Left ventricle myocardium inferior (tissue), 1 donor: Measurements from ENCODE around the gene EOGT. TPM values are rescaled to one million over a fixed set of nuclear protein-coding genes. Genes with fewer than 3 reads are reported as not detected.
A peak's percentile ranks its signal among the peaks of the same experiment; 100 is the strongest.

Experiments used
- DNase-seq: peaks from one replicate; pipeline ENCODE4 v3.0.0-alpha.2; 2020
- H3K27ac ChIP-seq: fragments of 200-600 bp; replicated peaks from 2 replicates; pipeline ENCODE4 v1.8.0; 2021
- H3K27me3 ChIP-seq: fragments of 200-600 bp; 2 replicates; pipeline ENCODE4 v1.8.0; 2021; ENCODE audit warnings: low read depth
- H3K36me3 ChIP-seq: fragments of 200-600 bp; 2 replicates; pipeline ENCODE4 v1.8.0; 2021
- H3K4me1 ChIP-seq: fragments of 200-600 bp; 2 replicates; pipeline ENCODE4 v1.8.0; 2021
- H3K4me3 ChIP-seq: fragments of 200-600 bp; 2 replicates; pipeline ENCODE4 v1.8.0; 2021; ENCODE audit warnings: mild to moderate bottlenecking, moderate library complexity
- H3K9me3 ChIP-seq: fragments of 200-600 bp; replicated peaks from 2 replicates; pipeline ENCODE4 v1.8.0; 2021
- intact Hi-C: fragments of 100-400 bp; cut with micrococcal nuclease; formaldehyde crosslinking; loops from one replicate; pipeline ENCODE4 v1.11.0; 2022
- total RNA-seq: library from RNA; stranded (reverse); fragmentation: NEBNext Ultra II Directional; extraction: Animal tissue kit (Norgen Biotek cat#: 25700); gene quantifications from one replicate; pipeline ENCODE4 v1.2.1, GENCODE V29; 2021
- TF ChIP-seq, protein P1 (sequence below): fragments of 200-600 bp; IDR thresholded peaks from 2 replicates; pipeline ENCODE4 v1.8.0; 2021; ENCODE audit warnings: antibody characterized with exemption, mild to moderate bottlenecking, borderline replicate concordance
- donor health status: DM: no; HTN: yes; CAD: no; lungs with severe emphysema.

EOGT gene
- total RNA-seq, 1 donor from 2014 or later: 28.2 TPM

DNA sequence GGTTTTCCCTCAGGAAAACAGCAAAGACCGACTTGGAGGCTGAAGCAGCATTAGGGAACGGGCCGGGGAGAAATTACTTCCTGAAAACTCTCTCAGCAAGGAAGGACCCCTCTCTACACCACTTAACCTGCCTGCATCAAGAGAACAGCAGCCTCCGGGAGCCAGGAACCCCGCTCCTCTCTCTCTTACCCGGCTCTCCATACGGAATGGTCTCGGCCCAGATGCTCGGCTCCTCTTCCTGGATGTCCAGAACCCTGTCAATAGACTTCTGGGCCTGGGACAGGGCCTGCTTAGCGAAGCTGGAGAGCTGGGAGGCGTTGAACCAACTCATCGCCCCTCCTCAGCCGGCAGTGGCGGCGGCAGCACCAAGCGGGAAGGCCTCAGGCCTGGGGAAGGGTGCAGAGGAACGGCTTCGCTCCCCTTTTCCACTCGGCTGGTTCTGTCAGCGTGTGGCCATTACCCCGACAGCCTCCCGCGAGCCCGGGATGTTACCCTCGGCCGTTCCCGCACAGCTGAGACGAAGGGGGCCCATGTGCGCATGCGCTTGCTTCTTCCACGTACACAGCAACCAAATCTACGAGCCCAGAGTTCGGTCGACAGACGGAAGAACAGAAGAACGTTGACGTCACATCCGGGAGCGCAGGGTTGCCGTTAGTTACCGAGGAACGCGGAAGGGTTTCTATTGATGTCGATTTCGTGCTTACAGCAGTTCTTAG lies 38.4 kb upstream of the EOGT start, which contains the start of gene TMF1:
Gene TMF1, minus strand, starts transcription at position 578 of the 716 bp plus-strand sequence. Its CDS starts 247 bp downstream, at position 331.
- peak within 1 kb of the TSS; percentile 89 for H3K27ac ChIP-seq
- H3K36me3 ChIP-seq: peaks cover 50% of the 10 kb centered on the region
- peak; percentile 98 for DNase-seq
- intact Hi-C loops: no loop called here
- no peaks in the 10 kb centered on the region for H3K9me3 ChIP-seq
- H3K27me3 ChIP-seq: no peaks in the 10 kb centered on the region
- TF ChIP-seq, protein P1, sequence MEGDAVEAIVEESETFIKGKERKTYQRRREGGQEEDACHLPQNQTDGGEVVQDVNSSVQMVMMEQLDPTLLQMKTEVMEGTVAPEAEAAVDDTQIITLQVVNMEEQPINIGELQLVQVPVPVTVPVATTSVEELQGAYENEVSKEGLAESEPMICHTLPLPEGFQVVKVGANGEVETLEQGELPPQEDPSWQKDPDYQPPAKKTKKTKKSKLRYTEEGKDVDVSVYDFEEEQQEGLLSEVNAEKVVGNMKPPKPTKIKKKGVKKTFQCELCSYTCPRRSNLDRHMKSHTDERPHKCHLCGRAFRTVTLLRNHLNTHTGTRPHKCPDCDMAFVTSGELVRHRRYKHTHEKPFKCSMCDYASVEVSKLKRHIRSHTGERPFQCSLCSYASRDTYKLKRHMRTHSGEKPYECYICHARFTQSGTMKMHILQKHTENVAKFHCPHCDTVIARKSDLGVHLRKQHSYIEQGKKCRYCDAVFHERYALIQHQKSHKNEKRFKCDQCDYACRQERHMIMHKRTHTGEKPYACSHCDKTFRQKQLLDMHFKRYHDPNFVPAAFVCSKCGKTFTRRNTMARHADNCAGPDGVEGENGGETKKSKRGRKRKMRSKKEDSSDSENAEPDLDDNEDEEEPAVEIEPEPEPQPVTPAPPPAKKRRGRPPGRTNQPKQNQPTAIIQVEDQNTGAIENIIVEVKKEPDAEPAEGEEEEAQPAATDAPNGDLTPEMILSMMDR: no peak
- peak within 1 kb of the TSS; percentile 75 for H3K4me3 ChIP-seq
- H3K4me1 ChIP-seq: peaks cover 52% of the 10 kb centered on the region

DNA sequence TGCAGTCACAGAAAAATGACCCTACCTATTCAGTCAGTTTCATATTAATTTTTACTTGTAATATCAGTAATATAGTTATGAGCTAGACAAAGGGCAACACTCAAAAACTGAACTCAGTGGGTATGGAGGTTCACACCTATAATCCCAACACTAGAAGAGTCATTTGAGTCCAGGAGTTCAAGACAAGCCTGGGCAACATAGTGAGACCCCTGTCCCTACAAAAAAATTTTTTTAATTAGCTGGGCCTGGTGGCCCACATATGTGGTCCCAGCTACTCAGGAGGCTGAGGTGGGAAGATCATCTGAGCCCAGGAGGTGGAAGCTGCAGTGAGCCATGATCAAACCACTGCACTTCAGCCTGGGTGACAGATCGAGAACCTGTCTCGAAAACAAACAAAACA lies 35.5 kb upstream of the EOGT start:
- peaks cover 46% of the 10 kb centered on the region for H3K36me3 ChIP-seq
- no peaks in the 10 kb centered on the region for H3K9me3 ChIP-seq
- no peaks in the 10 kb centered on the region for H3K27me3 ChIP-seq
- no peak overlapping the region for H3K27ac ChIP-seq
- no peak for DNase-seq
- TF ChIP-seq, protein P1: no peak
- peaks cover 64% of the 10 kb centered on the region for H3K4me1 ChIP-seq
- no peak overlapping the region for H3K4me3 ChIP-seq
- intact Hi-C loops: no loop called here

DNA sequence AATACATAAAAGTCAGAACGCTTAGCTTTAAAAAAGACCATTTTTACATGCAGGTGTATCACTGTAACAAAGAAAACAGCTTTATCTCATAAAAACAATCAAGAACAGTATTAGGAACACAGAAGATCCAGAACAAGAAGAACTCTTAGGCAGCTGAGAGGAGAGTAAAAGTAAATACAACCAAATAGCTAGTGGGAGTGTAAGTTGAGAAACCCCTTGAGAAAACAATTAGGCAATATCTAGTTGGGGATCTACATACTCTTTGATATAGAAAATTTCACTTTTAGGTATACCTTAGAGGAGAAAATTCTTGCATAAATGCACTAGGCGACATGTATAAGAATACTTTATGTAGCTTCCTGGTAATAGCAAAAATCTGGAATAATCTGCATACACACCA lies 31.1 kb upstream of the EOGT start:
- Histone ChIP-seq H3K4me3 (no peak overlapping the region), H3K9me3 (no peaks in the 10 kb centered on the region), H3K4me1 (peaks cover 34% of the 10 kb centered on the region), H3K27me3 (no peaks in the 10 kb centered on the region), H3K36me3 (peaks cover 85% of the 10 kb centered on the region), H3K27ac (no peak overlapping the region)
- no peak for DNase-seq
- intact Hi-C loops: no loop called here
- TF ChIP-seq, protein P1: no peak

DNA sequence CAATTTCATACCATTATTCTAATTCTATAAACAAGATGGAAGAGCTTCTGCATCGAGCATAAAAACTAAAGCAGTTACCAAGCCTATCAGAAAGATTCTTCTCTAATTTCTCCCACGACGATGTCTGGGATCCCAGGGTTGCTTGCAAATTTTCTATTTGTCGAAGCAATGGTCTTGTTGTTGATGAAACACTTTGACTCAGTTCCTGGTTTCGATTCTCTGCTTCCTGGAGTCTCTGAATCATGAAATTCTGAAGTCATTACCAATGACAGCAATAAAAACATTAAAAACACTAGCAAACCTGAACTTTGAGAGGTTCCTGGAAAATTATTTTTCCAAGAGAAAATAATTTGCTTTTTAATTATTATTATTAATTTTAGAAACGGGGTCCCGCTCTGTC lies 20.0 kb upstream of the EOGT start:
- intact Hi-C loops: no loop called here
- Histone ChIP-seq H3K27ac (no peak overlapping the region), H3K36me3 (peaks cover 98% of the 10 kb centered on the region), H3K4me3 (no peak overlapping the region), H3K27me3 (no peaks in the 10 kb centered on the region), H3K4me1 (no peaks in the 10 kb centered on the region), H3K9me3 (no peaks in the 10 kb centered on the region)
- TF ChIP-seq, protein P1: no peak
- no peak for DNase-seq

DNA sequence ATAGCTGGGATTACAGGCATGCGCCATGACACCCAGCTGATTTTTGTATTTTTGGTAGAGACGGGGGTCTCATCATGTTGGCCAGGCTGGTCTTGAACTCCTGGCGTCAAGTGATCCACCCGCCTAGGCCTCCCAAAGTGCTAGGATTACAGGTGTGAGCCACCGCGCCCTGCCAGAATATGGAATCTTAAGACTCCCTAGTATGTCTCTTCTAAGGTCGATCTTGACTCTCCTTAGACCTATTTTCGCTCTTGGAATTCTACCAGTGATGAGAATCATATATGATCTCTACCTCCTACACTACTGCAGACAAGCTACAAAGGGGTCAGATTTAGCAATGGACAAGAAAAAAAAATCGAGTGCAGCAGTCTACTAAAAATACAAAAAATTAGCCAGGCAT lies 19.3 kb upstream of the EOGT start:
- intact Hi-C loops: no loop called here
- H3K4me3 ChIP-seq: no peak overlapping the region
- DNase-seq: no peak
- no peaks in the 10 kb centered on the region for H3K27me3 ChIP-seq
- no peaks in the 10 kb centered on the region for H3K9me3 ChIP-seq
- H3K27ac ChIP-seq: no peak overlapping the region
- H3K36me3 ChIP-seq: peaks cover 98% of the 10 kb centered on the region
- H3K4me1 ChIP-seq: no peaks in the 10 kb centered on the region
- TF ChIP-seq, protein P1: no peak
